K562 (cell line): ENCODE measurements around the gene TRAPPC5. TPM values are rescaled to one million over a fixed set of nuclear protein-coding genes. Genes with fewer than 3 reads are reported as not detected.

Experiments used
- ATAC-seq: fragments of 200-7000 bp; cut with Tn5 transposase; 3 replicates; pipeline ENCODE4 v1.9.1; 2020; ENCODE audit warnings: moderate library complexity
- BruUV-seq: library from RNA; stranded (reverse); fragments of 400-500 nt; replicated peaks from 2 replicates; lab custom pipeline; 2021; lab: Mats Ljungman, UMichigan
- CTCF ChIA-PET: fragments of 300-600 bp; formaldehyde crosslinking; extraction: SDS; loops from one replicate; lab custom pipeline; 2021; ENCODE audit warnings: low intra/inter-chr PET ratio; lab: Yijun Ruan, JAX
- POLR2A ChIA-PET: fragments of 300-600, 350-650 bp; sonication (Branson Sonifier 250); formaldehyde crosslinking; extraction: SDS; loops from one replicate; lab custom pipeline; 2021; ENCODE audit warnings: antibody characterized with exemption, inconsistent platforms; lab: Yijun Ruan, JAX
- DNase-seq, 4 experiments: peaks; one replicate each; pipeline versions ENCODE4 v3.0.0 to v3.0.0-alpha.2; 2011 to 2018; ENCODE audit warnings: low spot score in 3 of 4, mixed read lengths in 3 of 4; ENCODE audit errors: extremely low read depth in 1 of 4
- FAIRE-seq: peaks from 2 replicates; lab custom pipeline; 2011; peaks lifted over from hg19 to GRCh38; lab: Jason Lieb, UNC
- H2AFZ ChIP-seq: 2 replicates; pipeline ENCODE4 v1.6.0; 2011; ENCODE audit warnings: low read depth, low read length, control low read depth, inconsistent platforms
- H3K27ac ChIP-seq: fragments of 200-600 bp; 3 replicates; pipeline ENCODE4 v1.8.0; 2011; ENCODE audit warnings: low read depth, mild to moderate bottlenecking, control low read depth, inconsistent platforms, low read length, moderate library complexity, mixed read lengths; ENCODE audit errors: extremely low read depth
- H3K27me3 ChIP-seq, 2 experiments: fragments of 300-600 bp in 1 of 2; 2 replicates in 1 of 2; 3 replicates in 1 of 2; pipeline versions ENCODE4 v1.6.0 to v1.8.0; 2011; ENCODE audit warnings: inconsistent platforms in 2 of 2, low read length in 2 of 2, mild to moderate bottlenecking in 1 of 2, mixed read lengths in 1 of 2, moderate library complexity in 1 of 2; ENCODE audit not compliant: control insufficient read depth in 2 of 2, insufficient read depth in 2 of 2
- H3K36me3 ChIP-seq: fragments of 300-600 bp; 3 replicates; pipeline ENCODE4 v1.8.0; 2011; ENCODE audit warnings: mild to moderate bottlenecking, low read length, inconsistent platforms; ENCODE audit not compliant: control insufficient read depth, insufficient read depth
- H3K4me1 ChIP-seq, 2 experiments: fragments of 200-600 bp in 1 of 2; replicated peaks in 1 of 2; 2 replicates in 1 of 2; 3 replicates in 1 of 2; pipeline versions ENCODE4 v1.5.1 to v1.8.0; 2011; ENCODE audit warnings: inconsistent platforms in 2 of 2, low read length in 2 of 2, mild to moderate bottlenecking in 1 of 2, mixed read lengths in 1 of 2, moderate library complexity in 1 of 2; ENCODE audit not compliant: control insufficient read depth in 2 of 2, insufficient read depth in 2 of 2
- H3K4me2 ChIP-seq: 2 replicates; pipeline ENCODE4 v1.6.1; 2011; ENCODE audit warnings: low read length, control low read depth, inconsistent platforms, mixed read lengths; ENCODE audit not compliant: insufficient read depth
- H3K4me3 ChIP-seq: fragments of 200-600 bp; sonication (generic), shearing (Covaris generic); 2 replicates; pipeline ENCODE4 v1.5.1; 2016; ENCODE audit warnings: control low read depth, inconsistent platforms
- H3K79me2 ChIP-seq: fragments of 200-600 bp; 3 replicates; pipeline ENCODE4 v1.8.0; 2011; ENCODE audit warnings: low read length, inconsistent platforms; ENCODE audit not compliant: control insufficient read depth, insufficient read depth
- H3K9ac ChIP-seq, 2 experiments: 2 replicates each; pipeline versions ENCODE4 v1.6.0 to v1.6.1; 2011; ENCODE audit warnings: low read depth in 2 of 2, low read length in 2 of 2, control low read depth in 1 of 2, inconsistent platforms in 1 of 2, mild to moderate bottlenecking in 1 of 2, mixed read lengths in 1 of 2; ENCODE audit not compliant: insufficient read depth in 1 of 2
- H3K9me1 ChIP-seq: one replicate; pipeline ENCODE4 v1.6.0; 2011; ENCODE audit warnings: inconsistent platforms, mild to moderate bottlenecking, low read length, moderate library complexity; ENCODE audit not compliant: control insufficient read depth, insufficient read depth
- H3K9me3 ChIP-seq: replicated peaks from 2 replicates; pipeline ENCODE4 v1.5.1; 2011; ENCODE audit warnings: low read depth, low read length, inconsistent platforms; ENCODE audit not compliant: control insufficient read depth, insufficient read depth
- H4K20me1 ChIP-seq: replicated peaks from 2 replicates; pipeline ENCODE4 v1.6.1; 2011; ENCODE audit warnings: low read length, inconsistent platforms, mixed read lengths; ENCODE audit not compliant: control insufficient read depth, insufficient read depth
- ATF4 ChIP-seq: fragments of 450-650 bp; formaldehyde crosslinking; IDR thresholded peaks from 2 replicates; pipeline ENCODE4 v1.4.0; 2022; ENCODE audit warnings: mild to moderate bottlenecking, moderate library complexity
- CBX2 ChIP-seq: fragments of 200-600 bp; sonication (generic); IDR thresholded peaks from one replicate; pipeline ENCODE4 v1.6.1; 2012; ENCODE audit warnings: mild to moderate bottlenecking, low read length, inconsistent platforms; ENCODE audit not compliant: insufficient read depth, poor library complexity, severe bottlenecking
- FUS ChIP-seq: fragments of 200-400 bp; formaldehyde crosslinking; optimal IDR thresholded peaks from 2 replicates; pipeline ENCODE3; 2017; ENCODE audit warnings: low read depth, low read length
- GTF2E2 ChIP-seq: fragments of 200-800 bp; sonication (Bioruptor generic); IDR thresholded peaks from 2 replicates; pipeline ENCODE4 v1.6.1; 2016; ENCODE audit warnings: missing genetic modification characterization, missing compliant biosample characterization
- GTF3C2 ChIP-seq: IDR thresholded peaks from 3 replicates; pipeline ENCODE4 v1.6.1; 2011; ENCODE audit warnings: borderline replicate concordance, mild to moderate bottlenecking, moderate library complexity; ENCODE audit not compliant: insufficient read length; ENCODE audit errors: extremely low read depth
- MAX ChIP-seq: sonication (generic); formaldehyde crosslinking; IDR thresholded peaks from 2 replicates; pipeline ENCODE4 v1.9.0; 2022; ENCODE audit warnings: mild to moderate bottlenecking, missing genetic modification reagents
- NR2C2 ChIP-seq, 2 experiments: fragments of 200-800 bp in 1 of 2; sonication (Bioruptor generic) in 1 of 2; sonication (generic) in 1 of 2; formaldehyde crosslinking in 1 of 2; IDR thresholded peaks; 2 replicates each; pipeline versions ENCODE4 v1.6.1 to v1.8.0; 2016 to 2022; ENCODE audit warnings: mild to moderate bottlenecking in 1 of 2, missing compliant biosample characterization in 1 of 2, missing genetic modification characterization in 1 of 2, missing genetic modification reagents in 1 of 2
- PHB ChIP-seq: fragments of 250-450 bp; sonication (Bioruptor Pico); IDR thresholded peaks from 2 replicates; pipeline ENCODE4 v1.5.0; 2021
- POLR2G ChIP-seq: fragments of 200-400 bp; formaldehyde crosslinking; IDR thresholded peaks from 2 replicates; pipeline ENCODE4 v1.6.1; 2017; ENCODE audit warnings: low read depth, mild to moderate bottlenecking, antibody characterized with exemption, low read length, moderate library complexity
- RBFOX2 ChIP-seq: fragments of 200-400 bp; formaldehyde crosslinking; IDR thresholded peaks from 2 replicates; pipeline ENCODE4 v1.6.1; 2017; ENCODE audit warnings: low read depth, mild to moderate bottlenecking, low read length, moderate library complexity
- RBM15 ChIP-seq: fragments of 200-400 bp; formaldehyde crosslinking; IDR thresholded peaks from 2 replicates; pipeline ENCODE4 v1.6.1; 2018; ENCODE audit warnings: mild to moderate bottlenecking, low read length, moderate library complexity; ENCODE audit not compliant: insufficient read depth
- ZBTB33 ChIP-seq: sonication (generic); formaldehyde crosslinking; IDR thresholded peaks from 2 replicates; pipeline ENCODE4 v1.8.1; 2023; ENCODE audit warnings: mild to moderate bottlenecking, missing genetic modification reagents
- ZNF699 ChIP-seq: fragments of 250-450 bp; sonication (Bioruptor Pico); IDR thresholded peaks from 2 replicates; pipeline ENCODE4 v1.8.0; 2021; ENCODE audit warnings: mild to moderate bottlenecking, moderate library complexity; ENCODE audit not compliant: insufficient replicate concordance
- WGBS: fragments of 100-300 bp; shearing (Covaris generic); methylation state at CpG from one replicate; pipeline ENCODE4 v1.1.6; 2016; ENCODE audit warnings: low coverage, mixed read lengths; ENCODE audit not compliant: insufficient coverage; ENCODE audit errors: missing lambda C conversion rate; 5-methylcytosine and 5-hydroxymethylcytosine counted together
- in situ Hi-C: fragments of 300-500 bp; cut with MboI; formaldehyde crosslinking; loops from 4 replicates; pipeline ENCODE4 v1.15.0; 2018; ENCODE audit warnings: inconsistent platforms, mixed read lengths
- intact Hi-C: fragments of 100-400 bp; cut with micrococcal nuclease; formaldehyde crosslinking; loops from 2 replicates; pipeline ENCODE4 v1.14.2; 2022
- polyA plus RNA-seq, 8 experiments: library from polyadenylated mRNA; depleted of rRNA in 4 of 8; stranded (reverse) in 5 of 8; unstranded in 3 of 8; fragments of >200 nt; fragmentation: Nextera tagmentation in 2 of 8; fragmentation: Illumina TruSeq in 1 of 8; extraction: Ambion mirVana in 2 of 8; extraction: Trizol in 1 of 8; gene quantifications; 2 replicates each; pipeline versions ENCODE4 v1.2.1 to v1.2.3, GENCODE V29; 2011 to 2014; ENCODE audit warnings: inconsistent platforms in 1 of 8, missing spikeins in 1 of 8
- total RNA-seq, 7 experiments: library from RNA; depleted of rRNA in 6 of 7; stranded (reverse); fragments of >200 nt in 6 of 7; fragmentation: Illumina TruSeq in 2 of 7; extraction: Trizol in 2 of 7; gene quantifications; 2 replicates each; pipeline versions ENCODE4 v1.2.1 to v1.2.3, GENCODE V29; 2011 to 2021; ENCODE audit warnings: low replicate concordance in 1 of 7

The TRAPPC5 gene
- total and polyA plus RNA-seq, 9 of the 15 experiments (the other 6 are each of a cell fraction or from before 2014, with no cell fraction given): 2.0 to 76.9 (median 29.3) TPM

GRCh38 chr19:7641290-7642276 is 39.0 kb upstream of the TRAPPC5 start:
- Histone ChIP-seq H3K4me2 (no peak overlapping the region), H3K9me1 (no peaks in the 10 kb centered on the region), H3K4me1 (peaks cover 4 to 76% of the 10 kb centered on the region in 2 experiments; a peak in 4 of 5 replicates), H3K27ac (no peak overlapping the region), H3K9me3 (peaks cover 6% of the 10 kb centered on the region; the same call in 1 of the 2 replicates), H3K4me3 (no peak overlapping the region), H2AFZ (no peak overlapping the region), H3K36me3 (peaks cover 67% of the 10 kb centered on the region; the same call in 2 of the 3 replicates), H3K27me3 (no peaks in the 10 kb centered on the region; a peak in 1 of 5 replicates), H3K79me2 (peaks cover 39% of the 10 kb centered on the region), H4K20me1 (peaks cover 21% of the 10 kb centered on the region), H3K9ac (no peak overlapping the region)
- no TSS peak for BruUV-seq
- FAIRE-seq (no peak), ATAC-seq (no peak), DNase-seq (no peak)
- intact Hi-C loops: no loop called here
- CTCF ChIA-PET: no interaction called here
- WGBS: 87% methylated on average over 24 of the region's 43 CpGs
- in situ Hi-C loops: no loop called here
- POLR2A ChIA-PET: interaction anchor here (0.5 to 1.1 kb wide), 4 partner anchors 12 to 115 kb away, joined by 3 to 4 read pairs (median 3); partner anchors contain the start of genes PET100 and XAB2
- no peak for TF ChIP-seq ATF4
- TF ChIP-seq PHB: no peak
- no peak for TF ChIP-seq ZNF699 (CRISPR knock-in tag)
- 0 out of 2 replicates have a peak, but pooled peaks have one; percentile 26 for TF ChIP-seq NR2C2 (CRISPR knock-in tag; IDR thresholded peaks at IDR 0.05)
- no peak for TF ChIP-seq NR2C2 (tag; IDR thresholded peaks at IDR 0.05)
- peak; percentile 49 for TF ChIP-seq ZBTB33 (CRISPR knock-in tag)
- TF ChIP-seq RBM15: no peak
- no peak for TF ChIP-seq GTF2E2 (tag)
- TF ChIP-seq GTF3C2: no peak
- TF ChIP-seq CBX2: no peak
- TF ChIP-seq MAX (CRISPR knock-in tag): no peak
- TF ChIP-seq FUS: no peak
- peak; percentile 61 for TF ChIP-seq POLR2G
- TF ChIP-seq RBFOX2: peak; percentile 53
